Loucy (cell line): ENCODE measurements around the gene GASK1A.

Experiments
- H2AFZ ChIP-seq: fragments of 200-600 bp; sonication (generic); 2 replicates; pipeline ENCODE4 v1.6.0; 2016; ENCODE audit warnings: antibody characterized with exemption, mild to moderate bottlenecking, low read length, moderate library complexity
- H3F3A ChIP-seq: fragments of 200-600 bp; 2 replicates; pipeline ENCODE4 v1.6.0; 2016; ENCODE audit warnings: antibody characterized with exemption, low read depth, mild to moderate bottlenecking
- H3K27me3 ChIP-seq: fragments of 200-600 bp; sonication (generic); 2 replicates; pipeline ENCODE4 v1.6.1; 2014; ENCODE audit warnings: low read length, mild to moderate bottlenecking; ENCODE audit not compliant: insufficient read depth, poor library complexity, severe bottlenecking
- H3K36me3 ChIP-seq: fragments of 200-600 bp; sonication (generic); 2 replicates; pipeline ENCODE4 v1.6.1; 2016; ENCODE audit warnings: low read length; ENCODE audit not compliant: insufficient read depth
- H3K4me1 ChIP-seq: fragments of 200-600 bp; sonication (generic); 2 replicates; pipeline ENCODE4 v1.5.1; 2014; ENCODE audit warnings: low read length, mild to moderate bottlenecking; ENCODE audit not compliant: insufficient read depth, poor library complexity, severe bottlenecking
- H3K4me2 ChIP-seq: fragments of 200-600 bp; sonication (generic); 2 replicates; pipeline ENCODE4 v1.6.0; 2014; ENCODE audit warnings: antibody characterized with exemption, low read length, low read depth, mild to moderate bottlenecking; ENCODE audit not compliant: poor library complexity, severe bottlenecking
- H3K4me3 ChIP-seq: fragments of 200-600 bp; sonication (generic); 2 replicates; pipeline ENCODE4 v1.5.1; 2014; ENCODE audit warnings: low read length, mild to moderate bottlenecking, mixed read lengths; ENCODE audit not compliant: poor library complexity, severe bottlenecking
- H3K79me2 ChIP-seq: fragments of 200-600 bp; sonication (generic); 2 replicates; pipeline ENCODE4 v1.6.1; 2014; ENCODE audit warnings: low read length; ENCODE audit not compliant: insufficient read depth
- H3K9ac ChIP-seq: fragments of 200-600 bp; sonication (generic); 2 replicates; pipeline ENCODE4 v1.6.0; 2014; ENCODE audit warnings: mild to moderate bottlenecking, low read depth, low read length, moderate library complexity; ENCODE audit not compliant: poor library complexity, severe bottlenecking
- H3K9me2 ChIP-seq: fragments of 200-600 bp; sonication (generic); replicated peaks from 2 replicates; pipeline ENCODE4 v1.6.1; 2016; ENCODE audit warnings: low read depth, low read length, mixed read lengths
- H3K9me3 ChIP-seq: fragments of 200-600 bp; sonication (generic); 2 replicates; pipeline ENCODE4 v1.6.1; 2014; ENCODE audit warnings: mild to moderate bottlenecking, antibody characterized with exemption, low read length, low read depth; ENCODE audit not compliant: insufficient read depth
- H4K20me1 ChIP-seq: fragments of 200-600 bp; sonication (generic); 2 replicates; pipeline ENCODE4 v1.6.0; 2014; ENCODE audit warnings: antibody characterized with exemption, low read length, mild to moderate bottlenecking; ENCODE audit not compliant: insufficient read depth, poor library complexity, severe bottlenecking
- EZH2phosphoT487 ChIP-seq: fragments of 200-600 bp; IDR thresholded peaks from 2 replicates; pipeline ENCODE4 v1.6.1; 2018; ENCODE audit warnings: antibody characterized with exemption, mild to moderate bottlenecking, moderate library complexity, borderline replicate concordance
- TF ChIP-seq, protein P1 (sequence below): fragments of 200-600 bp; sonication (generic); conservative IDR thresholded peaks from 2 replicates; pipeline ENCODE4 v1.5.1; 2014; ENCODE audit warnings: mild to moderate bottlenecking, antibody characterized with exemption, low read length

Gene GASK1A

DNA sequence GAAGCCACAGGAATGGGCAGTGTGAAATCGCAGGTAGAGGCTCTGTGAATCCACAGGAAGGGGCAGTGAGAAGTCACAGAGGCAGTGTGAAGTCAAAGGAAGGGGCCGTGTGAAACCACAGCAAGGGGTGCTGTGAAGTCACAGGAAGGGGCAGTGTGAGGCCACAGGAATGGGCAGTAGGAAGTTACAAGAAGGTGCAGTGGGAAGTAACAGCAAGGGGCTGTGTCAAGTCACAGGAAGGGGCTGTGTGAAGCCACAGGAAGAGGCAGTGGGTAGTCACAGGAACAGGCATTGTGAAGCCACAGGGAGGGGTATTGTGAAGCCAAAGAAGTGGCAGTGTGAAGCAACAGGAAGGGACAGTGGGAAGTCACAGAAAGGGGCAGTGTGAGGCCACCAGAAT is 34.1 kb downstream of the GASK1A start:
- no peak overlapping the region for H3K4me3 ChIP-seq
- H4K20me1 ChIP-seq = no peaks in the 10 kb centered on the region
- H3K79me2 ChIP-seq = no peaks in the 10 kb centered on the region
- TF ChIP-seq, protein P1, sequence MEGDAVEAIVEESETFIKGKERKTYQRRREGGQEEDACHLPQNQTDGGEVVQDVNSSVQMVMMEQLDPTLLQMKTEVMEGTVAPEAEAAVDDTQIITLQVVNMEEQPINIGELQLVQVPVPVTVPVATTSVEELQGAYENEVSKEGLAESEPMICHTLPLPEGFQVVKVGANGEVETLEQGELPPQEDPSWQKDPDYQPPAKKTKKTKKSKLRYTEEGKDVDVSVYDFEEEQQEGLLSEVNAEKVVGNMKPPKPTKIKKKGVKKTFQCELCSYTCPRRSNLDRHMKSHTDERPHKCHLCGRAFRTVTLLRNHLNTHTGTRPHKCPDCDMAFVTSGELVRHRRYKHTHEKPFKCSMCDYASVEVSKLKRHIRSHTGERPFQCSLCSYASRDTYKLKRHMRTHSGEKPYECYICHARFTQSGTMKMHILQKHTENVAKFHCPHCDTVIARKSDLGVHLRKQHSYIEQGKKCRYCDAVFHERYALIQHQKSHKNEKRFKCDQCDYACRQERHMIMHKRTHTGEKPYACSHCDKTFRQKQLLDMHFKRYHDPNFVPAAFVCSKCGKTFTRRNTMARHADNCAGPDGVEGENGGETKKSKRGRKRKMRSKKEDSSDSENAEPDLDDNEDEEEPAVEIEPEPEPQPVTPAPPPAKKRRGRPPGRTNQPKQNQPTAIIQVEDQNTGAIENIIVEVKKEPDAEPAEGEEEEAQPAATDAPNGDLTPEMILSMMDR = no peak
- no peak for TF ChIP-seq EZH2phosphoT487
- 0 out of 2 replicates have a peak, but pooled peaks cover 6% of the 10 kb centered on the region for H3F3A ChIP-seq
- H3K36me3 ChIP-seq = no peaks in the 10 kb centered on the region
- H3K9me3 ChIP-seq = peaks cover 30% of the 10 kb centered on the region; the same call in 1 of the 2 replicates
- no peak overlapping the region for H3K4me2 ChIP-seq
- peaks cover 7% of the 10 kb centered on the region for H3K4me1 ChIP-seq
- H2AFZ ChIP-seq = peak overlapping the region; percentile 71; the same call in 1 of the 2 replicates
- no peaks in the 10 kb centered on the region for H3K9me2 ChIP-seq
- H3K9ac ChIP-seq = no peak overlapping the region
- no peaks in the 10 kb centered on the region for H3K27me3 ChIP-seq

DNA sequence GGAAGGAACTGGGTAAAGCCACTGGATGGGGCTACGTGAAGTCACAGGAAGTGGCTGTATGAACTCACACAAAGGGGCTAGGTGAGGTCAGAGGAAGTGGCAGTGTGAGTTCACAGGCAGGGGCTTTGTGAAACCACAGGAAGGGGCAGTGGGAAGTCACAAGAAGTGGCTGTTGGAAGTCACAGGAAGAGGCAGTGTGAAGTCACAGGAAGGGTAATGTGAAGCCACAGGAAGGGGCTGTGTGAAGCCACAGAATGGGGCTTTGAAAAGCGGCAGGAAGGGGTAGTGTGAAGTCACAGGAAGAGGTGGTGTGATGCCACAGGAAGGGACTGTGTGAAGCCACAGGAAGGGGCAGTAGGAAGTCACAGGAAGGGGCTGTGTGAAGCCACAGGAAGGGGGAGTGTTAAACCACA is 34.6 kb downstream of the GASK1A start:
- Histone ChIP-seq H3K4me1 (peaks cover 7% of the 10 kb centered on the region), H3K4me2 (no peak overlapping the region), H3K4me3 (no peak overlapping the region), H4K20me1 (no peaks in the 10 kb centered on the region), H3F3A (0 out of 2 replicates have a peak, but pooled peaks cover 6% of the 10 kb centered on the region), H3K9me3 (peaks cover 30% of the 10 kb centered on the region; the same call in 1 of the 2 replicates), H3K79me2 (no peaks in the 10 kb centered on the region), H2AFZ (peak overlapping the region; percentile 71; the same call in 1 of the 2 replicates), H3K9ac (no peak overlapping the region), H3K9me2 (no peaks in the 10 kb centered on the region), H3K27me3 (no peaks in the 10 kb centered on the region), H3K36me3 (no peaks in the 10 kb centered on the region)
- no peak for TF ChIP-seq EZH2phosphoT487
- TF ChIP-seq, protein P1 = no peak

DNA sequence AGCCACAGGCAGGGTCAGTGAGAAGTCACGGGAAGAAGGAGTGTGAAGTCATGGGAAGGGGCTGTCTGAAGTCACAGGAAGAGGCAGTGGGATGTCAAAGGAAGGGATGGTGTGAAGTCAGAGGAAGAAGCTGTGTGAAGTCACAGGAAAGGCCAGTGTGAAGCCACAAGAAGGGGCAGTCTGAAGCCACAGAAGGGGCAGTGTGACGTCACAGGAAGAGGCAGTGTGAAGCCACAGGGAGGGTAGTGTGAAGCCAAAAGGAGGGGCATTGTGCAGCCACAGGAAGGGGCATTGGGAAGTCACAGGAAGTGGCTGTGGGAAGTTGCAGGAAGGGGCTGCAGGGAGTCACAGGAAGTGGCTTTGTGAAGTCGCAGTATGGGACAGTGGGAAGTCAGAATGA is 35.1 kb downstream of the GASK1A start:
- no peak overlapping the region for H2AFZ ChIP-seq
- H3K9ac ChIP-seq = no peak overlapping the region
- H3K79me2 ChIP-seq = no peaks in the 10 kb centered on the region
- H3K9me3 ChIP-seq = peaks cover 30% of the 10 kb centered on the region; the same call in 1 of the 2 replicates
- TF ChIP-seq, protein P1 = no peak
- TF ChIP-seq EZH2phosphoT487 = no peak
- H3F3A ChIP-seq = 0 out of 2 replicates have a peak, but pooled peaks cover 6% of the 10 kb centered on the region
- H3K27me3 ChIP-seq = no peaks in the 10 kb centered on the region
- no peak overlapping the region for H3K4me2 ChIP-seq
- H3K4me3 ChIP-seq = no peak overlapping the region
- H3K4me1 ChIP-seq = peaks cover 7% of the 10 kb centered on the region
- H4K20me1 ChIP-seq = no peaks in the 10 kb centered on the region
- H3K9me2 ChIP-seq = no peaks in the 10 kb centered on the region
- no peaks in the 10 kb centered on the region for H3K36me3 ChIP-seq
